Islet precursor cell (in vitro differentiated cells): ENCODE results near the gene MYMX.
"Not testable (repeated sequence)": the region's sequence is repeated elsewhere in the genome, so short reads cannot be mapped to it uniquely, and the experiment has no call there.

Experiments
- DNase-seq: peaks from one replicate; pipeline ENCODE4 v3.0.0-alpha.2; 2018

Gene MYMX

DNA sequence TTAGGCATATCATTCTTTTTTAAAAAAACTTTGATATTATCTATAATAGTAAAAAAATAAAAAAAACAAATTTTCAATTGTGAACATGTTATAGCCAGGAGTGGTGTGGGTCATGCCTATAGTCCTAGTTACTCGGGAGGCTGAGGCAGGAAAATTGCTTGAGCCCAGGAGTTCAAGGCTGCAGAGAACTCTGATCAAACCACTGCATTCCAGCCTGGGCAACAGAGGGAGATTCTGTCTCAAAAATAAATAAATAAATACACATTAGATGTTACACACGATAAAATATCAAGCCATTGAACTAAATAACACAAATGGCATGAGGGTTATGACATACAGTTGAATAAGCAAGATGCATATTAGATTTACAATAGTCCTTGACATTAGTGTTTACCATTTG, 27.9 kb upstream of the MYMX start:
- no peak for DNase-seq

- no peak for DNase-seq
Measured at GRCh38 chr6:44189257-44189656, 27.5 kb upstream of the MYMX start.

DNA sequence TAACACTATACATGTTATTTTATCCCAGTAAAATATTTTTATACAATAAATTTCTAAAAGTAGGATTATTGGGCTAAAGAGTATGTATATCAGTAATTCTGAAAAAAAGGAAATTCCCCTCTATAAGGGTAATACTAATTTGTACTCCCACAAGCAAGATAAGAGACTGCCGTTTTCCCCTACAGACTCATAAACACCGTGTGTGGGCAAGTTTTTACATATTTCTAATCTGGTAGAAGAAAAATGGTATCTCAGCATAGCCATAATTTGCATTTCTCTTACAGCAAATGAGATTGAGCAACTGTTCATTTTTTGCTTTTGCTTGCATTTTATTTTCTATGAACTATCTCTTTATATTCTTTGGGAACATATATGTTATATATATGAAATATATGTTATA, 26.0 kb upstream of the MYMX start:
- no peak for DNase-seq

- no peak for DNase-seq
Measured at GRCh38 chr6:44192428-44193041, 24.2 kb upstream of the MYMX start.

DNA sequence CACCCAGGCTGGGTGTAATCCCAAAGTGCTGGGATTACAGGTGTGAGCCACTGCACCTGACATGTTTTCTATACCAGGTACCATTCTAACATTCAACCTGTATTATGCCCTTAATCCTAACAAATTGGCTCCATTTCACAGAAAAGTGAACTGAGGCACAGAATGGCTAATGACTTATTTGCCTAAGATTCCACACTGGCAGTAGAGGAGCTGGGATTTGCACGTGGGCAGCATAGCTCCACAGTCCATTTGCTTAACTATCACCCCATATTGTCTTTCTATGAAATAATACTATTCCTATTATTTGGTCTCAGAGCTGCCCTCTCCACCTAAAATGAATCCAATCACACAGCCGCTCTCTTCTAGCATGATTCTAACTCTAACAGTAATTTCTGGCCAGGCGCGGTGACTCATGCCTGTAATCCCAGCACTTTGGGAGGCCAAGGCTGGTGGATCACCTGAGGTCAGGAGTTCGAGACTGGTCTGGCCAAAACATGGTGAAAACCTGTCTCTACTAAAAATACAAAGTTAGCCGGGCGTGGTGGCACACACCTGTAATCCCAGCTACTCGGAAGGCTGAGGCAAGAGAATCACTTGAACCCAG, 23.3 kb upstream of the MYMX start:
- DNase-seq: no peak

DNA sequence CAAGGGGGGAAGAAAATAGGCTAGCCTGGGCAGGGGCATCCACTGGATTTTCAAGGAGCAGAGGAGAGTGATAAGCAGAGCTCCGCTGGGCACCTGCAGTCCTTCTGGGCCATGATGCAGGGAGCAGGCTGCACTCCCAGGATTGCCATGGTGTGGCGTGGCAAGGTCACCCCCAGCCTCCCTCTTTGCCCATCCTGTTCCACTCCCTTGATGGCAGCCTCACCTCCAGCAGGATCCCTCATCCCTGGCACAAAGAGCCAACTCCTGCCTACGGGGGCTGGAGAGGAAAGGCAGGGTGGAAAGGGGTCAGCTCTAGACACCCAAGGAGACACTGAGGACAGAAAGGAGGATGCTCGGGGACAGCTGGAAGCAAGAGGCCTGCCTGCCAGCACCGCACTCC, 22.4 kb upstream of the MYMX start:
- no peak for DNase-seq

DNA sequence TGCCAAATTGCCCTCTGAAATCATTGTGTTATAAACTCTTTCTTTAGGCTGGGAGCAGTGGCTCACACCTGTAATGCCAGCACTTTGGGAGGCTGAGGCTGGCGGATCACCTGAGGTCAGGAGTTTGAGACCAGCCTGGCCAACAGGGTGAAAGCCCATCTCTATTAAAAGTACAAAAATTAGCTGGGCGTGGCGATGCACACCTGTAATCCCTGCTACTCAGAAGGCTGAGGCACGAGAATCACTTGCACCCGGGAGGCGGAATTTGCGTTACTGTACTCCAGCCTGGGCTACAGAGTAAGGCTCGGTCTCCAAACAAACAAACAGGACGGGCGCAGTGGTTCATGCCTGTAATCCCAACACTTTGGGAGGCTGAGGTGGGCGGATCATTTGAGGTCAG, 20.4 kb upstream of the MYMX start:
- DNase-seq: not testable (repeated sequence)

- DNase-seq: no peak
Measured at GRCh38 chr6:44198684-44199083, 18.0 kb upstream of the MYMX start.

- DNase-seq: no peak
Measured at GRCh38 chr6:44199883-44200282, 16.8 kb upstream of the MYMX start.

DNA sequence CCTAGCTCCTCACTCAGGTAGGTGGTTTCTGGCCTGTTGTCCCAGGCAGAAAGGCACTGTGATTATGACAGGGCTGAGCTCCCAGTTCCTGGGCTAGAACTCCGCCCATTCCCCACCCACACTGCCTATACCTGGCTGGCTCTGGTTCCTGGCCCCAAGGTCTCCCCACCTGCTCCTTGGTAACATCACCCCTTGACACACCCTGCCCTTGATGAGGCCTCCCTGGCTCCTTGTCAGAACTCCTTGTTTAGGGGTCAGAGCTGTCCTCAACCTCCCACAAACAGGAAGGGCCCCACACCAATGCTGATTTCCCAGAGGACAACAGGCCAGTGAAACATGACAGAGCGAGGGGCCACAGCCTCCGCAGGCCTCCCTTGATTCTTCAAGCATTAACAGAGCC, 15.5 kb upstream of the MYMX start:
- DNase-seq: peak; percentile 59

DNA sequence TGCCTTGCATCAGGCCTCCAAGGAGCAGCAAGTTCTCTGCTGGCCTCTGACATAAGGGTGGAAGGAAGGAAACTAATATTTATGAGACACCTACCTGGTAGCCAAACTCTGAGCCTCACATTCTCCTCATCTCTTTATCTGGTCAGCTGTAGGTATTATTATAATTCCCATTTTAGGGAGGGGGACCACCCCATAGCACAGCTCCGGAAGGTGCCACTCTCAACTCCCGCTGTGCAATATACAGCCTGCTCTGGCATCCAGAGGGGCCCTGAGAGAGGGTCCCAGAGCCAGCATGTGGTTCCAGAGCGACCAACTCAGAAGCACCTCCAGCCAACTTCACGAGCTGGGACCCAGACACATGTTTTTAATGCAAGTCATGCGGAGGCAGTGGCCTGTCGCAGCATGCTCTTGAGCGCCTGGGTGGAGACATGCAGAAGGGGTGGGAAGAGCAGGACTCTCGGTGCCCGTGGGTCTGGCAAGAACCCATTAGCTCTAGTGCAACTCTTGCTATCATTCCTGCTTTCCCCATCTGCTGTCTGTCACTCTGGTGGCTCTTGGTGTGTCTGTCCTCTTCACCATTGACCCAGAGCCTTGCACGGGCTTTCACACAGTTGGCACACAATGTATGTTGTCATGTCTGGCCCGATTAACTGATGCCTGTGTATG, 15.0 kb upstream of the MYMX start:
- DNase-seq: peak; percentile 65

GRCh38 chr6:44202332-44202971, 14.3 kb upstream of the MYMX start:
- peak; percentile 66 for DNase-seq

DNA sequence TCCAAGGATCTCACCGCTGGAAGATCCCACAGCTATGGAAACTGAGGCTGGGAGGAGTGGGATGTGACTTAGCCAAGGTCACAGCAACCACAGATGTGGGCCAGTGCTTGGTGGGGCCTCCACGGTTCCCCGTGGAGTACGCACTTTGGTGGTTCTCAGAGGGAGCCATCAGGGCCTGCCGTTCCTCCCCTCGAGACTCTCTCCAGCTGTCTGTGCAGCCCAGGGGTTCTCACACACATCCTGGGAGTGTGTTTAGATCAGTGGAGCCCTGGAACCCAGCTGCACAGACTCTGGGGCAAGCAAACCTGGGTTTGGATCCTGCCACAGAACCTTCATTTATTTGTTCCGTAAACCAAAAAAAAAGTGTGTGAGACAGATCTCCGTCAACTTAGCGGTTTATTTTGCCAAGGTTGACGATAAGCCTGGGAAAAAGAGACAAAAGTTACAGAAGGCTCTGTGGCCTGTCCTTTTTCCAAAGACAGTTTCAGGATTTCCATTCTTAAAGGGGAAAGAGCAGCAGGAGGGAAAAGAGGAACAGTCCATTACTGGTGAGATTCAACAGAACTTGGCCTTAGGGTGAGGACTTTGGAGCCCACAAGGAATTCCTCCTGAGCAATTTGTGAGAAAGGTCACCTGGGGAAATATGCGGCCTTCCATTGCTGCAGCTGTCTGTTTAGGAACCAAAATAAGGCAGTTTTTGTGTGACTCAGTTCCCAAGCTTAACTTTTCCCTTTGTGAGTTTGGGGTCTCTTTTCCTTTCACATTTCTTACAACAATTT, 13.6 kb upstream of the MYMX start:
- DNase-seq: peak; percentile 83

DNA sequence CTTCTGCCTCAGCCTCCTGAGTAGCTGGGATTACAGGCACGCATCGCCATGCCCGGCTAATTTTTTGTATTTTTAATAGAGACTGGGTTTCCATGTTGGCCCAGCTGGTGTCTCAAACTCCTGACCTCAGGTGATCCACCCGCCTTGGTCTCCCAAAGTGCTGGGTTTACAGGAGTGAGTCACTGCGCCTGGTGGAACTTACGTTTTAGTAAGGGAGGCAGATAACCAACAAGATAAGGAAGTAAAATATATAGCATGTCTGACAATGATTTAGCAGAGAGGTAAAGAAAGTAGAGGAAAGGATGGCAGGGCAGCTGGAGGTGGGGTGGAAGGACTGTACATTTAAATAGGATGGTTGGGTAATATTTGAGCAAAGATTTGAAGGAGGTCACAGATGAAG, 12.8 kb upstream of the MYMX start:
- DNase-seq: peak; percentile 75

DNA sequence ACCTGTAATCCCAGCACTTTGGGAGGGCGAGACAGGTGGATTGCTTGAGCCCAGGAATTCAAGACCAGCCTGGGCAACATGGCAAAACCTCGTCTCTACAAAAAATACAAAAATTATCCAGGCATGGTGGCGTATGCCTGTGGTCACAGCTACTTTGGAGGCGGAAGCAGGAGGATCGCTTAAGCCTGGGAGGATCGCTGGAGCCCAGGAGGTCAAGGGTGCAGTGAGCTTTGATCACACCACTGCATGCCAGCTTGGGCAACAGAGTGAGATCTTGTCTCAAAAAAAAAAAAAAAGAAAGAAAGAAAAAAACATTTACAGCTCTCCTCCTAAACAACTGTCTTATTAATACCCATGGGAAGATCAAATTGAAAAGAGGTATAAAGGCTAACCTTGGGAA, 8.8 kb upstream of the MYMX start:
- no peak for DNase-seq

- no peak for DNase-seq
Measured at GRCh38 chr6:44211284-44211683, 5.4 kb upstream of the MYMX start.

DNA sequence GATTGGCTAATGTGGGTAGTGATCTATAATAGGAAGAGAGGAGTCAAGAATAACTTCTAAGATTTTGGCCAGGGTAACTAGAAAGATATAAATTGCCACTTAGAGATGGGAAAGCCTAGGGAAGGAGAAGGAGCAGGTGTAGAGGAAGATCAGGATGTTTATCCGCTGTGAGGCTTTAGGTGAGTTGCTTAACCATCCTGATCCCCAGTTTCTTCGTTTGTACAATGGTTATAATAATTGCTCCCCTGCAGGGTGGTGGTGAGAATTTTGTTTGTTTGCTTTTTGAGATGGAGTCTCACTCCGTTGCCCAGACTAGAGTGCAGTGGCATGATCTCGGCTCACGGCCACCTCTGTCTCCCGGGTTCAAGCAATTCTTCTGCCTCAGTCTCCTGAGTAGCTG, 2.4 kb upstream of the MYMX start:
- no peak for DNase-seq

DNA sequence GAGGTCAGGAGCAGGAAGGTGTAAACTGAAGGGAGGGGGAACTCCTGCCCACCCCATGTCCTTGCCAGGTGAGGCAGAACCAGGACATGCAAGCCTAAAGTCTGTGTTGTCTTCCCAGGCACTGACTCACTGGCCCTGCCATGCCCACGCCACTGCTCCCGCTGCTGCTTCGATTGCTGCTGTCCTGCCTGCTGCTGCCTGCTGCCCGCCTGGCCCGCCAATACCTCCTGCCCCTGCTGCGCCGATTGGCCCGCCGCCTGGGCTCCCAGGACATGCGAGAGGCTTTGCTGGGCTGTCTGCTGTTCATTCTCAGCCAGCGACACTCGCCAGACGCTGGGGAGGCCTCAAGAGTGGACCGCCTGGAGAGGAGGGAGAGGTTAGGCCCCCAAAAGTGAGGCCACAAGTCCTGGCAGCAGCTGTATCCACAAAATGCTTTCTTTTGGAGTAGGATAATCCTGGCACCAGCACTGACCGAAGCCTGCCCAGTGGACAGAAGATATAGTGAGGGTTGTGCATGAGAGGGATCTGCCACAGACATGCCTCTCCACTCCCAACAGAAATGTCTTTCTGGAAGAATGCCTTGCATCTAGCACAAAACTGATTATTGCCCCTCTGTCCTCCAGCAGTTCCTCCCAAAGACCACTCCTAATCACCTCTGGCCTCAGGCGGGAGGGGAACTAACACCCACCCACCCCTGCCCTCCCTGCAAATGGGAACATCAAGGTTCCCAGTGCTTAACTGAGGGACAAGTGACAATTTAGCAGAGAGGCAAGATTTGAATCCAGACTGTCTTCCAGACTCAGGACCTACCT, 812 bp downstream of the MYMX start:
- peak; percentile 88 for DNase-seq

DNA sequence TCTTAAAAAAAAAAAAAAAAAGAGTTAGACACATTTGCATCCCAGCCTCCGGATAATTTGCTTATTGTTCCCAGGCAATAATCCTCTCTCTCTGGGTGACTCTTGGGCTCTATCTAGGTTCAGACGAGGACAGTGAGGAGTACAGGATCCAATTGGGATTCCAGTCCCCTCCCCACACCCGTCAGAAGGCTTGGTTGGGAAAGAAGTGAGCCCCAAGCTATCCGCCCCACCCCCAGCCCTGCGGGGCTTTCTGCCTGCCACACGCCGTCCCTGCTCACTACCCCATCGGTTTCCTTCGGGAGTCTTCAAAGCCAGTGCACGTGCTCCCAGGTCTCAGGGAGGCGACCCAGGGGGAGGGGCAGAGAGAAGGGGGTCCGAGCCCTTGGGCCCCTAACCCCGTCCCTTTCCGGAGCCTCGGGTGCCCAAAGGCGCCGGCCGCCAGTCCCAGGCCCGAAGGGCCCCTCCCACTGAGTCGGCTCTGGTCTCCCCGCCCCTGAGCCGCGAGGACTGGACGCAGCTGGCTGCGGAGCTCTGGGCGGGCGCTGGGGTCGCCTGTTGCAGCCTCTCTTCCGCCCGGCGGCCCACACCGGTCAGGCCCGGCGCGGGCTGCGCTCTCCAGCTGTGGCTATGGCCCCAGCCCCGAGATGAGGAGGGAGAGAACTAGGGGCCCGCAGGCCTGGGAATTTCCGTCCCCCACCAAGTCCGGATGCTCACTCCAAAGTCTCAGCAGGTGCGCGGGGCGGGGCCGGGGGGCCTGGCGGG, 2.5 kb downstream of the MYMX start:
- peak; percentile 95 for DNase-seq

DNA sequence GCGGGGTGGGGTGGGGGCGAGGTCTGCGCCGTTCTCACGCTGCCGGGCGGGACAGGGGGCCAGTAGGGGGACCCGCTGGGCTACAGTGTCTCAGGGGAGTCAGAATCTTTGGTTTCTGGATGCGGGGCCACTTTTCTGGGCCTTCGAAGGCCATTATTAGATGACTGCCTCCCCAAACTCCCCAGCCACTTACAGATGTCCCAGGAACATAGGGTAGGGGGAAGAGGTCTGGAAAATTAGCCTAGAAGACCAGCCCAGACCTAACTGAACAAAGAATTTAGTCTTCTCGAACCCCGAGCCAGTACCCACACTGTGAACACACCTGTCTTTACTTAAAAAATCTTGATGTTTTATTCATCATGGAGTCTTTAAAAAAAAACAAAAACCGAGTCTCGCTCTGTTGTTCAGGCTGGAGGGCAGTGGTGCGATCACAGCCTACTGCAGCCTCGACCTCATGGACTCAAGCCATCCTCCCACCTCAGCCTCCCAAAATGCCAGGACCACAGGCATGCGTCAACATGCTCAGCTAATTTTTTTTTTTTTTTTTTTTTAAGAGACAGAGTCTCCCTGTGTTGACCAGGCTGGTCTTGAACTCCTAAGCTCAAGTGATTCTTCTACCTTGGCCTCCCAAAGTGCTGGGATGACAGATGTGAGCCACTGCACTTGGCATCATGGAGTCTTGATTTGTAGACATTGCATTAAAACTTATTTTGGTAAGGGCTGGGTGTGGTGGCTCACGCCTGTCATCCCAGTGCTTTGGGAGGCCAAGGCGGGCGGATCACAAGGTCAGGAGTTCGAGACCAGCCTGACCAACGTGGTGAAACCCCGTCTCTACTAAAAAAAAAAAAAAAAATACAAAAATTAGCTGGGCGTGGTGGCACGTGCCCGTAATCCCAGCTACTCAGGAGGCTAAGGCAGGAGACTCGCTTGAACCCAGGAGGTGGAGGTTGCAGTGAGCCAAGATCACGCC, 3.4 kb downstream of the MYMX start:
- DNase-seq: no peak
